H1 (cell line): ENCODE data around the gene DAGLA. TPM values are rescaled to one million over a fixed set of nuclear protein-coding genes. Genes with fewer than 3 reads are reported as not detected.

Source experiments
- ASH2L ChIP-seq: fragments of 200-600, 300-600 bp; sonication (generic); IDR thresholded peaks from one replicate; pipeline ENCODE4 v1.7.1; 2017; ENCODE audit warnings: low read length
- CHD7 ChIP-seq: fragments of 300-600 bp; sonication (generic); IDR thresholded peaks from 2 replicates; pipeline ENCODE4 v1.7.1; 2012; ENCODE audit warnings: low read length, moderate library complexity, mild to moderate bottlenecking, inconsistent platforms; ENCODE audit not compliant: insufficient replicate concordance
- CTBP2 ChIP-seq: IDR thresholded peaks from 2 replicates; pipeline ENCODE4 v1.7.0; 2011; ENCODE audit warnings: borderline replicate concordance, mild to moderate bottlenecking, moderate library complexity, mixed read lengths, low read length; ENCODE audit not compliant: insufficient read depth, insufficient read length
- GTF2F1 ChIP-seq: IDR thresholded peaks from 2 replicates; pipeline ENCODE4 v1.6.1; 2012; ENCODE audit warnings: low read depth, low read length, improper control_type of control experiment, borderline replicate concordance
- SP1 ChIP-seq: IDR thresholded peaks from 2 replicates; pipeline ENCODE4 v1.6.1; 2011; ENCODE audit warnings: low read depth, low read length
- TAF1 ChIP-seq: IDR thresholded peaks from 2 replicates; pipeline ENCODE4 v1.6.1; 2011; ENCODE audit warnings: mild to moderate bottlenecking, low read depth, low read length
- USF2 ChIP-seq: IDR thresholded peaks from 2 replicates; pipeline ENCODE4 v1.6.1; 2011; ENCODE audit warnings: low read length, improper control_type of control experiment
- polyA plus RNA-seq, 7 experiments: library from polyadenylated mRNA; depleted of rRNA in 3 of 7; stranded (reverse) in 5 of 7; unstranded in 2 of 7; fragments of >200 nt in 5 of 7; fragments of 200-250 nt in 2 of 7; gene quantifications; 1 replicate in 5 of 7; 2 replicates in 1 of 7; 4 replicates in 1 of 7; pipeline versions ENCODE4 v1.2.1 to v1.2.3, GENCODE V29; 2011 to 2013; ENCODE audit warnings: missing spikeins in 2 of 7, mixed read lengths in 2 of 7
- total RNA-seq: library from RNA; stranded (reverse); fragmentation: NEBNext Ultra II Directional; extraction: Animal tissue kit (Norgen Biotek cat#: 25700); gene quantifications from 2 replicates; pipeline ENCODE4 v1.2.1, GENCODE V29; 2021

DAGLA gene
- total and polyA plus RNA-seq, 2 of the 8 experiments (the other 6 are each of a cell fraction or from before 2014, with no cell fraction given): 3.6 to 6.6 TPM

- TF ChIP-seq SP1 (no peak), ASH2L (no peak), GTF2F1 (no peak), CHD7 (no peak), CTBP2 (no peak), TAF1 (no peak), USF2 (no peak)
- TF ChIP-seq, all 59 proteins: peak for 0
Measured at GRCh38 chr11:61730240-61730994, 50.2 kb downstream of the DAGLA start (continued).
